ENCODE data around the gene ILKAP. TPM values are rescaled to one million over a fixed set of nuclear protein-coding genes. Genes with fewer than 3 reads are reported as not detected.

Gene ILKAP
- total RNA-seq, 3 donors from 2014 or later: 31.4 to 43.9 (median 38.3) TPM

DNA sequence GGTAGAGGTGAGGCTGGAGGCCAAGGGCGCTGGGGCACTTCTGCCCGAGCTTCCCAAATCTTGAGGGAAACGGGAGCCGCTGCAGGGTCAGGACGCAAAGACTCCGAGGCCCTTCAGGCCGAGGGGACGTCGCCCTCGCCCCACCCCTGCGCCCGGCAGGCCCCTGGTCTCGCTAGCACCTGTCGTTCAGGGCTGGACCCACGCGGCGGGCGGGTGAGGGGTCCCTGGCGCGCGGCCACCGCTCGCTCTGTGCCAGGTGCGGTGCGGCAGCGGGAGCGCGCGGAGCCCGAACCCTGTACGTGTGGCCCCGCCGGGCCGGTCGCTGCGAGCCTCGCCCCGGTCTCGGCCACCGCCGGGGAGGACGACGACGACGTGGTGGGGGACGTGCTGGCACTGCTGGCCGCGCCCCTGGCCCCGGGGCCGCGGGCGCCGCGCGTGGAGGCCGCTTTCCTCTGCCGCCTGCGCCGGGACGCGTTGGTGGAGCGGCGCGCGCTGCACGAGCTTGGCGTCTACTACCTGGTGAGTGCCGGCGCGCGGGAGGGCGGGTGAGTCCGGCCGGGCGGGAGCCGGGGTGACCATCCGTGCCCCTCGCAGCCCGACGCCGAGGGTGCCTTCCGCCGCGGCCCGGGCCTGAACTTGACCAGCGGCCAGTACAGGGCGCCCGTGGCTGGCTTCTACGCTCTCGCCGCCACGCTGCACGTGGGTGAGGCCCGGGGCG lies 39.9 kb downstream of the ILKAP start:
- H3K4me1 ChIP-seq: no peaks in the 10 kb centered on the region
- peak overlapping the region in 1 of 3 donors; percentile 55 for H3K4me3 ChIP-seq
- no peak overlapping the region for H3K27ac ChIP-seq
- DNase-seq (ENCODE audit: low spot score in 2 of 2): peak in 1 of 2 donors; percentile 3
- H3K36me3 ChIP-seq: no peaks in the 10 kb centered on the region
- no peaks in the 10 kb centered on the region for H3K9me3 ChIP-seq
- TF ChIP-seq POLR2A (IDR thresholded peaks at IDR 0.05): no peak
- no peak for TF ChIP-seq POLR2AphosphoS5 (IDR thresholded peaks at IDR 0.05)
- TF ChIP-seq, protein P1, sequence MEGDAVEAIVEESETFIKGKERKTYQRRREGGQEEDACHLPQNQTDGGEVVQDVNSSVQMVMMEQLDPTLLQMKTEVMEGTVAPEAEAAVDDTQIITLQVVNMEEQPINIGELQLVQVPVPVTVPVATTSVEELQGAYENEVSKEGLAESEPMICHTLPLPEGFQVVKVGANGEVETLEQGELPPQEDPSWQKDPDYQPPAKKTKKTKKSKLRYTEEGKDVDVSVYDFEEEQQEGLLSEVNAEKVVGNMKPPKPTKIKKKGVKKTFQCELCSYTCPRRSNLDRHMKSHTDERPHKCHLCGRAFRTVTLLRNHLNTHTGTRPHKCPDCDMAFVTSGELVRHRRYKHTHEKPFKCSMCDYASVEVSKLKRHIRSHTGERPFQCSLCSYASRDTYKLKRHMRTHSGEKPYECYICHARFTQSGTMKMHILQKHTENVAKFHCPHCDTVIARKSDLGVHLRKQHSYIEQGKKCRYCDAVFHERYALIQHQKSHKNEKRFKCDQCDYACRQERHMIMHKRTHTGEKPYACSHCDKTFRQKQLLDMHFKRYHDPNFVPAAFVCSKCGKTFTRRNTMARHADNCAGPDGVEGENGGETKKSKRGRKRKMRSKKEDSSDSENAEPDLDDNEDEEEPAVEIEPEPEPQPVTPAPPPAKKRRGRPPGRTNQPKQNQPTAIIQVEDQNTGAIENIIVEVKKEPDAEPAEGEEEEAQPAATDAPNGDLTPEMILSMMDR (IDR thresholded peaks at IDR 0.05): no peak
- intact Hi-C loops (cut with DNase I; ENCODE audit: low total_unique reads): no loop called here
- H3K27me3 ChIP-seq: peaks cover 0 to 25% of the 10 kb centered on the region in 2 donors

DNA sequence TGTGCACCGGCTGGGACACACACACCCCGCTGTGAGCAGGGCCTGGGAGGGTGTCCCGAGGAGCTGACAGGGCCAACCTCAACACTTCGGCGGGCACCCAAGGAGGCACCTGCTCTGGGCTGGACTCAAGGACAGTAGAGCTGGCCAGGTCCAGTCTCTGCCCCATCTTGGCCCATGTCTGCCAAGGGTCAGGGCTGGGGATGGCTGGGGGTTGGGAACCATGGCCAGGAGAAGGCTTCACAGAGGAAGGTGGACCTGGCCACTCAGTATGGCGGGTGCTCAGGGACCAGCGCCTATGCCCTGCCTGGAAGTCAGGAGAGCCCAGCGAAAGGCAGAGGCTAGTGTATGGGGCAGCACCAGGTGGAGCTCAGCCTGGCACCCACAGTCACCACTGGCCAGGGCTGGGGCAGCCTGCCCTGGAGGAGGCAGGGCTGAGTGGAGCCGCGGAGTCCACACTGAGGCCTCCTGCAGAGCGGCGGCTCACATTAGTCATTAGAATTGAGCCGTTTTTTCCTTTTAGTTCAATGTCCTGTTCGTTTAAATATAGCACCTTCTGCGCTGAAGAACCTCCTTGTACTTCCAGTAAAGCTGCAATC lies 40.6 kb downstream of the ILKAP start:
- H3K27ac ChIP-seq: no peak overlapping the region
- intact Hi-C loops (cut with DNase I; ENCODE audit: low total_unique reads): no loop called here
- H3K4me1 ChIP-seq: no peaks in the 10 kb centered on the region
- DNase-seq (ENCODE audit: low spot score in 2 of 2): no peak
- H3K9me3 ChIP-seq: no peaks in the 10 kb centered on the region
- TF ChIP-seq POLR2A (IDR thresholded peaks at IDR 0.05): no peak
- TF ChIP-seq, protein P1 (IDR thresholded peaks at IDR 0.05): no peak
- no peak for TF ChIP-seq POLR2AphosphoS5 (IDR thresholded peaks at IDR 0.05)
- no peak overlapping the region for H3K4me3 ChIP-seq
- no peaks in the 10 kb centered on the region for H3K36me3 ChIP-seq
- peaks cover 0 to 25% of the 10 kb centered on the region in 2 donors for H3K27me3 ChIP-seq

DNA sequence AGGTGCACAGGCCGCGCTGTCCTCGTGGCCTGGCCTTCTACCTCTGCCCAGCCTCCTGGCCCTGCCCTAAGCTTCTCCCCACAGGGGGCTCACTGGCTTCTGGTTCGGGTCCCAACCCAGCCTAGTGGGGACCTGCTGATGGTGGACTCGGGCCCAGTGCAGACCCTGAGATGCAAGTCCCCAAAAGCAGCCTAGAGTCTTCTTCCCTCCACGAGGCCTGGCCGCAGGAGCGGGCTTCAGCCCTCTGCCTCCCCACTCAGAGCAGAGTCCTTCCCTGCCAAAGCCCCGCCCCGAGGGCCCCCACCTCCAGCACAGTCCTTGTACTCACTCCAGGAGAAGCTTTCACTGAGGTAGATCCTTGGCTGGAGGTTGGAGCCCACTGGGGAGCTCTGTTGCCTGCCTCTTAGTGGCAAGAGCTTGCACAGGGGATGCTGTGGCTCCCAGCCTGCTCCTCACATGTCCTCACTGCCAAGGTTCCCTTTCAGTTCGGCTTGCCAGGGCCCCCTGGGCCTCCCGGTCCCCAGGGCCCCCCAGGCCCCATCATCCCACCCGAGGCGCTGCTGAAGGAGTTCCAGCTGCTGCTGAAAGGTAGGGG lies 41.1 kb downstream of the ILKAP start:
- peaks cover 0 to 25% of the 10 kb centered on the region in 2 donors for H3K27me3 ChIP-seq
- intact Hi-C loops (cut with DNase I; ENCODE audit: low total_unique reads): no loop called here

DNA sequence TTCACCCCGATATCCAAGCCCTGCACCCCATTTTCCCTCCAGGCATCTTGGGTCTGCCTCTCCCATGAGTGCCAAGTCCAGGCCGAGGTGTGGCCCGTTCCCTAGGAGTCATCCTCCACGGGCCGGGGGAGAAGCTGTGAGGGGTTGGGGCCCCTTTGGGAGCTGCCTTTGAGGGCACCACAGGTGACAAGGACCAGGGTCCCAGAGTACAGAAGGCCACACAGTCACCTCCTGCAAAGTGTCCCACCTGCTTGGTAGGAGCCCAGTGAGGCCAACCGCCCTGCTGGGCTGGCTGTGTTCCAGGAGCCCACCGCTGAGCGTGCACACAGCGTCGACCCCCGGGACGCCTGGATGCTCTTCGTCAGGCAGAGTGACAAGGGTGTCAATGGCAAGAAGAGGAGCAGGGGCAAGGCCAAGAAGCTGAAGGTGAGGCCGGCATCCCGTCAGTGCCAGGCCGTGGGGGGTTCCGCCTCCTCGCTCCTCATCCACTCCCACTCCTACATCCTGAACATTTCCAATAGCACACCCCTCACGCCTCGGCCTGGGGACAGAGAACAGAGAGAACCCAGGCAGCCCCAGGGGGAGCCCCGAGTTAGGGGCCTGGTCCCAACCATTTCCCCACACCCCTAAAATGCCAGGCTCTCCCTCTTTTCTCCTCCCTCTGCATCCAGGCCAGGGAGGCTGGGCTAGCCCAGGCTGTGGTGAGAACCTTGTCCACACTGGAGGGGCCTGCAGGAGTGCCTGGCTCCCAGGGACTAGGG lies 42.0 kb downstream of the ILKAP start:
- no peak overlapping the region for H3K27ac ChIP-seq
- peaks cover 0 to 25% of the 10 kb centered on the region in 2 donors for H3K27me3 ChIP-seq
- intact Hi-C loops (cut with DNase I; ENCODE audit: low total_unique reads): no loop called here
- DNase-seq (ENCODE audit: low spot score in 2 of 2): peak in 1 of 2 donors; percentile 49
- H3K9me3 ChIP-seq: no peaks in the 10 kb centered on the region
- TF ChIP-seq, protein P1 (IDR thresholded peaks at IDR 0.05): no peak
- no peak for TF ChIP-seq POLR2AphosphoS5 (IDR thresholded peaks at IDR 0.05)
- TF ChIP-seq POLR2A (IDR thresholded peaks at IDR 0.05): no peak
- H3K4me1 ChIP-seq: no peaks in the 10 kb centered on the region
- H3K36me3 ChIP-seq: no peaks in the 10 kb centered on the region
- no peak overlapping the region for H3K4me3 ChIP-seq

More for the DNA sequence above, 41.1 kb downstream of the ILKAP start:
- H3K9me3 ChIP-seq: no peaks in the 10 kb centered on the region
- H3K36me3 ChIP-seq: no peaks in the 10 kb centered on the region
- H3K4me1 ChIP-seq: no peaks in the 10 kb centered on the region
- no peak for TF ChIP-seq POLR2A (IDR thresholded peaks at IDR 0.05)
- TF ChIP-seq, protein P1 (IDR thresholded peaks at IDR 0.05): no peak
- no peak for TF ChIP-seq POLR2AphosphoS5 (IDR thresholded peaks at IDR 0.05)
- no peak overlapping the region for H3K4me3 ChIP-seq
- no peak for DNase-seq (ENCODE audit: low spot score in 2 of 2)
- no peak overlapping the region for H3K27ac ChIP-seq
